HEK293 (cell line): ENCODE data around the gene CWC25.

ENCODE experiments used
- BCL11A ChIP-seq: fragments of 450-650 bp; formaldehyde crosslinking; IDR thresholded peaks from 2 replicates; pipeline ENCODE4 v1.5.1; 2016; ENCODE audit warnings: low read depth, missing biosample characterization, missing genetic modification characterization
- CTCF ChIP-seq: fragments of 450-650 bp; formaldehyde crosslinking; IDR thresholded peaks from 2 replicates; pipeline ENCODE4 v1.5.1; 2016; ENCODE audit warnings: missing biosample characterization, missing genetic modification characterization
- EGR2 ChIP-seq: fragments of 450-650 bp; formaldehyde crosslinking; IDR thresholded peaks from 2 replicates; pipeline ENCODE4 v1.5.1; 2016; ENCODE audit warnings: low read depth, missing biosample characterization, missing genetic modification characterization
- GLI4 ChIP-seq: fragments of 450-650 bp; formaldehyde crosslinking; IDR thresholded peaks from 2 replicates; pipeline ENCODE4 v1.5.1; 2016; ENCODE audit warnings: missing biosample characterization, missing genetic modification characterization
- GLIS1 ChIP-seq: fragments of 450-650 bp; formaldehyde crosslinking; IDR thresholded peaks from 2 replicates; pipeline ENCODE4 v1.5.1; 2016; ENCODE audit warnings: missing biosample characterization, missing genetic modification characterization
- HOXA7 ChIP-seq: sonication (generic); formaldehyde crosslinking; IDR thresholded peaks from 2 replicates; pipeline ENCODE4 v1.8.1; 2022; ENCODE audit warnings: missing genetic modification reagents, borderline replicate concordance
- KLF10 ChIP-seq: fragments of 450-650 bp; IDR thresholded peaks from 2 replicates; pipeline ENCODE4 v1.5.1; 2018; ENCODE audit warnings: missing biosample characterization, mild to moderate bottlenecking, missing genetic modification characterization
- KLF17 ChIP-seq: fragments of 450-650 bp; formaldehyde crosslinking; IDR thresholded peaks from 2 replicates; pipeline ENCODE4 v1.5.1; 2016; ENCODE audit warnings: missing biosample characterization, missing genetic modification characterization
- KLF9 ChIP-seq: fragments of 450-650 bp; formaldehyde crosslinking; IDR thresholded peaks from 2 replicates; pipeline ENCODE4 v1.5.1; 2016; ENCODE audit warnings: missing biosample characterization, missing genetic modification characterization, low read depth
- MZF1 ChIP-seq: fragments of 450-650 bp; formaldehyde crosslinking; IDR thresholded peaks from 2 replicates; pipeline ENCODE4 v1.5.1; 2017; ENCODE audit warnings: missing biosample characterization, missing genetic modification characterization, borderline replicate concordance
- OSR2 ChIP-seq: fragments of 450-650 bp; formaldehyde crosslinking; IDR thresholded peaks from 2 replicates; pipeline ENCODE4 v1.5.1; 2016; ENCODE audit warnings: missing biosample characterization, missing genetic modification characterization
- TCF7L2 ChIP-seq: IDR thresholded peaks from 2 replicates; pipeline ENCODE4 v1.6.1; 2011; ENCODE audit warnings: low read depth, mild to moderate bottlenecking, inconsistent platforms, low read length, moderate library complexity, borderline replicate concordance
- ZNF121 ChIP-seq: fragments of 450-650 bp; formaldehyde crosslinking; IDR thresholded peaks from 2 replicates; pipeline ENCODE4 v1.5.1; 2016; ENCODE audit warnings: missing biosample characterization, missing genetic modification characterization
- ZNF138 ChIP-seq: fragments of 450-650 bp; formaldehyde crosslinking; IDR thresholded peaks from 2 replicates; pipeline ENCODE4 v1.5.1; 2016; ENCODE audit warnings: missing biosample characterization, missing genetic modification characterization, borderline replicate concordance
- ZNF140 ChIP-seq: fragments of 450-650 bp; formaldehyde crosslinking; IDR thresholded peaks from 2 replicates; pipeline ENCODE4 v1.5.1; 2016; ENCODE audit warnings: missing biosample characterization, missing genetic modification characterization
- ZNF169 ChIP-seq: fragments of 450-650 bp; formaldehyde crosslinking; IDR thresholded peaks from 2 replicates; pipeline ENCODE4 v1.5.1; 2016; ENCODE audit warnings: missing biosample characterization, missing genetic modification characterization
- ZNF18 ChIP-seq: fragments of 450-650 bp; formaldehyde crosslinking; IDR thresholded peaks from 2 replicates; pipeline ENCODE4 v1.5.1; 2016; ENCODE audit warnings: missing biosample characterization, missing genetic modification characterization
- ZNF2 ChIP-seq: fragments of 450-650 bp; formaldehyde crosslinking; IDR thresholded peaks from 2 replicates; pipeline ENCODE4 v1.5.1; 2016; ENCODE audit warnings: missing biosample characterization, missing genetic modification characterization
- ZNF26 ChIP-seq: fragments of 450-650 bp; formaldehyde crosslinking; IDR thresholded peaks from 2 replicates; pipeline ENCODE4 v1.5.1; 2016; ENCODE audit warnings: missing biosample characterization, missing genetic modification characterization
- ZNF302 ChIP-seq: fragments of 450-650 bp; formaldehyde crosslinking; IDR thresholded peaks from 2 replicates; pipeline ENCODE4 v1.5.1; 2016; ENCODE audit warnings: missing biosample characterization, missing genetic modification characterization, low read depth
- ZNF404 ChIP-seq: fragments of 450-650 bp; formaldehyde crosslinking; IDR thresholded peaks from 2 replicates; pipeline ENCODE4 v1.5.1; 2017; ENCODE audit warnings: missing biosample characterization, missing genetic modification characterization
- ZNF416 ChIP-seq: fragments of 450-650 bp; formaldehyde crosslinking; IDR thresholded peaks from 2 replicates; pipeline ENCODE4 v1.5.1; 2016; ENCODE audit warnings: missing biosample characterization, missing genetic modification characterization
- ZNF473 ChIP-seq: fragments of 450-650 bp; formaldehyde crosslinking; IDR thresholded peaks from 2 replicates; pipeline ENCODE4 v1.5.1; 2017; ENCODE audit warnings: missing biosample characterization, missing genetic modification characterization
- ZNF48 ChIP-seq: fragments of 450-650 bp; formaldehyde crosslinking; IDR thresholded peaks from 2 replicates; pipeline ENCODE4 v1.5.1; 2016; ENCODE audit warnings: missing biosample characterization, missing genetic modification characterization
- ZNF518A ChIP-seq: fragments of 450-650 bp; formaldehyde crosslinking; conservative IDR thresholded peaks from 2 replicates; pipeline ENCODE4 v1.5.1; 2016; ENCODE audit warnings: low read depth, missing biosample characterization, missing genetic modification characterization
- ZNF629 ChIP-seq: fragments of 450-650 bp; formaldehyde crosslinking; IDR thresholded peaks from 2 replicates; pipeline ENCODE4 v1.5.1; 2017; ENCODE audit warnings: missing biosample characterization, missing genetic modification characterization
- ZNF692 ChIP-seq: fragments of 450-650 bp; formaldehyde crosslinking; IDR thresholded peaks from 2 replicates; pipeline ENCODE4 v1.5.1; 2016; ENCODE audit warnings: missing biosample characterization, missing genetic modification characterization
- ZNF830 ChIP-seq: fragments of 450-650 bp; IDR thresholded peaks from 2 replicates; pipeline ENCODE4 v1.5.0; 2018; ENCODE audit warnings: missing biosample characterization, missing genetic modification characterization, low read depth, mild to moderate bottlenecking, moderate library complexity

Gene CWC25

GRCh38 chr17:38867179-38867967 lies 42.3 kb upstream of the CWC25 start (continued):
- TF ChIP-seq ZNF518A = no peak
- peak; percentile 34; the same call in 1 of the 2 replicates for TF ChIP-seq CTCF (tag by site-specific recombination)
- no peak for TF ChIP-seq ZNF138 (tag by site-specific recombination)
- no peak; the same call in 1 of the 2 replicates for TF ChIP-seq GLI4 (tag by site-specific recombination)
- TF ChIP-seq ZNF26 (tag by site-specific recombination) = no peak
- TF ChIP-seq KLF9 = no peak
- TF ChIP-seq ZNF692 (tag by site-specific recombination) = peak; percentile 31; the same call in 1 of the 2 replicates
- peak; percentile 79 for TF ChIP-seq OSR2
- no peak for TF ChIP-seq ZNF140 (tag by site-specific recombination)
- no peak; the same call in 1 of the 2 replicates for TF ChIP-seq MZF1 (tag by site-specific recombination)
- no peak for TF ChIP-seq ZNF404 (tag by site-specific recombination)
- no peak for TF ChIP-seq EGR2 (tag by site-specific recombination)
- TF ChIP-seq ZNF629 (tag by site-specific recombination) = peak; percentile 53
- peak; percentile 59; the same call in 1 of the 2 replicates for TF ChIP-seq ZNF121
- peak; percentile 25; the same call in 1 of the 2 replicates for TF ChIP-seq BCL11A
- TF ChIP-seq KLF17 = peak; percentile 62
- no peak for TF ChIP-seq ZNF48
- TF ChIP-seq ZNF302 (tag by site-specific recombination) = no peak
- peak; percentile 50; the same call in 1 of the 2 replicates for TF ChIP-seq ZNF2
- no peak for TF ChIP-seq ZNF18 (tag by site-specific recombination)
- no peak for TF ChIP-seq ZNF416 (tag by site-specific recombination)
- TF ChIP-seq HOXA7 = no peak
- peak; percentile 66 for TF ChIP-seq KLF10 (tag by site-specific recombination)
- TF ChIP-seq TCF7L2 = no peak
- TF ChIP-seq GLIS1 (tag by site-specific recombination) = peak; percentile 55; the same call in 1 of the 2 replicates
- TF ChIP-seq ZNF830 (tag by site-specific recombination) = no peak
- no peak for TF ChIP-seq ZNF169 (tag by site-specific recombination)
- no peak for TF ChIP-seq ZNF473
